ENCODE results near the gene ARID1B.

GRCh38 chr6:157217894-157218370 is 440.8 kb downstream of the ARID1B start:
- TF ChIP-seq CTCF (IDR thresholded peaks at IDR 0.05) (no peak), POLR2A (IDR thresholded peaks at IDR 0.05) (no peak)
